HG03558 (cell line): ENCODE data around the gene ARHGAP26.

Experiments
- ATAC-seq: cut with Tn5 transposase; IDR thresholded peaks from one replicate; pipeline ENCODE4 v1.9.1; 2021; ENCODE audit warnings: moderate number of reproducible peaks; ENCODE audit not compliant: unreplicated experiment; ENCODE audit errors: extremely low read depth

Gene ARHGAP26

GRCh38 chr5:143141652-143142051, 371.5 kb downstream of the ARHGAP26 start:
- no peak for ATAC-seq

DNA sequence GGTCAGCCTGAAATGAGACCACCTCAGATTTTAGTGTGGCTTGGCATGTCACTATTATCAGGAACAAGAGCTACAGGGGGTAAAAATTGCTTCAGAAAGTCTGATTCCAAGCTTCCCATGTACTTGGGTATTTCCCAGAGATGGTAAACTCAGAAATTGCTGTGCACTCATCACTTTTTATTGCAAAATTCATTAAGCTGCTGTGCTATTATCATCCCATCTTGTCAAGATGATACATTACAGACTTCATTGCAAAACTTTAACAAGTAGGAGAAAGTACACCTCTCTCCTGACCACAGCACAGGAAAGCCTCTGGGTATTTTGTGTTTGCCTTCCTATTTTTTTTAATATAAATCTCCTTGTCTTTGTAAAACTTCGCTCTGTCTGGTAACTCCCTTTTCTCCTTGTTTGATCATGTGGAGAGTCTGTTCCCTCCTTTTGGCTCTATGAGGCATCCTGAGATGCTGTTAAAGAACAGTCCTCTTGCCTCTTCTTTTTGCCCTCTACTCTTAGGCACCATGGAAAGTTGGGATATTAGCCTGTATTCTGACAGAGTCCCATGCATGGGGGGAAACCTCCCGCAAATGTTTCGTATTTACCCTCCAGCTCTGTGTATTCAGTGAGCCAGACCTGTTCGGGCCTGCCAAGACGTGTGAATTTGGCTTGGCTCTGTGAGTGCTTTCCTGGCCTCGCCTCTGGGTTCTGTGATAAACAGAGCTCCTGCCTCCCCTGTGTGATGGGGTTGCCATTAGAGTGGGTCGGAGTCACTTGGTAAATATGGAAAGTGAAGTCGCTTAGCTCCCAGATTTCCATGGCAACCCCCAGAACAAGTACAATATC, 372.6 kb downstream of the ARHGAP26 start:
- ATAC-seq, result no peak

GRCh38 chr5:143143973-143144372, 373.8 kb downstream of the ARHGAP26 start:
- no peak for ATAC-seq

DNA sequence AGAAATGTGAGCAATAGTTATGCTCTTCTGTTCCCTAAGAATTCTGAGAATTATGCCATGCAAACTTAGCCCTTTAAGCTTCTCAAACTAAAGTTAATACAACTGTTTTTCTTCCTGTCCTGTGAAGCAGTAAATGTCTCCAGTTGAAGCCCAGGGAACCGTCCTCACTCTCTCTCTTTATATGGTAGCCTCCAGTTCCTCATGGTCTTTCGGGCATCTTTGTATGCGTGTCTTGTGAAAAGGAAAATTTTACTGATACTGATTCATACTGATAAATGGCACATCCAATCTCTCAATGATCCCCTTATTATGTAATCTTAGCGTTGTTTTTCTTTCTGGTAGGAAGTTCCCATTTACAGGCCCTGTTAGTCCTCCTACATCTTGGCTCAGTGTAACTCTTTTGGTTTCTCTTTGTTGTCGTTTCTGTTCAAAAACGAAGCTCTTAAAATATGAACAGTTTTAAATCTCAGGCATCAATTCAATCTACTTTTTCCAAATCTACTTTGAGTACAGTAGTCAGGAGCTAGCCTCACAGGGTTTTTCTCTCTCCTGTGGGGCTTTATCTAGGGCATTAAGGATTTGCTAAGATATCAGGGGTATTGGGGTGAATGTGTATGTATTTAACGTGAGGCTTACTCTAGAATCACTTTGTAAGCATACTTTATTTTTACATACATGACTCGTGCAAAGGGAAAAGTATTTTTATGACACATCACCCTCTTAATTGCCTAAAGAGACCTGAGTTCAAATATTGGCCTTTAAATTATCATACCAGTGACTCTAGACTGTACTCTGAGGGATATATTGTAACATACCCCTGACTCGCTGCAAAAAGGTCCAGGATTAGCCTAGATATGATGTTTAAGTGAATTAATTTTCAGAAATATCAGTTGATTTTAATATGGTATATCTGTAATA, 375.3 kb downstream of the ARHGAP26 start:
- ATAC-seq, result no peak

- ATAC-seq, result no peak
Observed at GRCh38 chr5:143146161-143146560, 376.0 kb downstream of the ARHGAP26 start.

DNA sequence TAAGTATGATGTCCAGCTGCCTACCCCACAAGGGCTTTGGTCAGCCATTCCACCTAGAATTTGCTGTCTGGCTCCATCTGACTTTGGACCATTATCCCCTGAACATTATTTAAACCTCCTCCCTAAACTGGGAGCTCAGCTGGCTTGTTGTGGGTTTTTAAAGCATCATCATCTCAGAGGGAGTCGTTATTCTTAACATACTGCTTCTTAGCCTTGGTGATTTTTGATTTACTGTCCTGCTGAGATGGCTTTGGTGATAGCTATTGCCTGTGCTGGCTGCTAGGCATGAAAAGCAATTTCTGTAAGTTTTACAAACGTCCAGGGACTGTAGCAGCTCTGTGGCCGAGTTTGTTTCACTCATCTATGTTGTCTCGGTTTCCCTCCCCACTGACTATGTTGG, 377.2 kb downstream of the ARHGAP26 start:
- no peak for ATAC-seq

DNA sequence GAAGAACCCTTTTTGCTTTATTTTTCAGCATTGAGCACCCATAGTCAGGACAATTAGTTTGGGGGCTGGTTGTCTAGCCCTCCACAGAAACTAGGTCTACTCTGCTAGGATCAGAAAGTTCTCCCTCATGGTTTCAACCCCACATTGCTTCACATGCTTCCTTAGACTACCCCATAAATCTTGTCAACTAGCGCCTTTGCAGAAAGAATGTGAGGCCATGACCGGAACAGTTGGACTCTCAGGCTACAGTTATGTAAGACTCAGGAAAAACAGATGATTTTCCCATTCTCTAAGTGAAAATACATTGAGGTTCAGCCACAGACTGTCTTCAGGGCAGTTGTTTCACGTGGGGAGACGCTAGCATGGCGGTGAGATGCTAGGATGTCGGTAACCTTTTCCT, 377.7 kb downstream of the ARHGAP26 start:
- ATAC-seq, result no peak

DNA sequence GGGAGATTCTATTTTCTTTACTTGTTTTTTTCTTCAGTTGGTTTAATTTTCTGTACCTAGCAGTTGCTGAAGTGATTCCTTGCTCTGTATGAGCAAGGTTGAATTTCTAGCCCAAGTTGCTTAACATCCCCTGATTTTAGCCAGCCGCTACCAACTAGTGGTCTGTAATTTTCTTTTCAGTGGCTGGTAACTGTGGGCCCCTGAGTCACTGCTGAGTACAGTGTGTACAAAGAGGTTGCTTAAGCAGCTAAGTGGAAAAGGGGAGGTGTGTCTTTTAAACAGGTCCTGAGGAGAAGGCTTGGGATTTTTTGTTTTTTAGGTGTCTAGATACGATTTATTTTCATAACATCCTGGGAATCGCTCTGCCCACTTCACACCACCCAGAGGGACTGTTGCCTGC, 378.6 kb downstream of the ARHGAP26 start:
- ATAC-seq, result no peak

DNA sequence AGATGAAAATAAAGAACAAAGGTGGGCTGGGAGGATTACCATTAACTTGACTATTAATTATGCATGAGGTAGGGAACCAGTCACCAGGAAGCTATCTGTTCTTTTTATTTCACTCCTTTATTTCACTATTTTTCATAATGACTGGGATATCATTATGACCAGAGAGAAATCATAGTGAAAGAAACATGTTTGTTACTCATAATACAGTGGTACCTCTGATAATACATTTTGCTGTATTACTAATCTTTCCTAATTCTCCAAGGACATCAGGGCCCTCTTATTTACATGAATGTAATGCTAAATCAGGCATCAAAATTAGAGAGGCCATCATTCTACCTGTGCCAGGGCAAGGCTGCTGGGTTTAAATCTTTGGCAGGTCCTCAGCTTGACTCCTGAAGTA, 379.6 kb downstream of the ARHGAP26 start:
- ATAC-seq, result no peak

DNA sequence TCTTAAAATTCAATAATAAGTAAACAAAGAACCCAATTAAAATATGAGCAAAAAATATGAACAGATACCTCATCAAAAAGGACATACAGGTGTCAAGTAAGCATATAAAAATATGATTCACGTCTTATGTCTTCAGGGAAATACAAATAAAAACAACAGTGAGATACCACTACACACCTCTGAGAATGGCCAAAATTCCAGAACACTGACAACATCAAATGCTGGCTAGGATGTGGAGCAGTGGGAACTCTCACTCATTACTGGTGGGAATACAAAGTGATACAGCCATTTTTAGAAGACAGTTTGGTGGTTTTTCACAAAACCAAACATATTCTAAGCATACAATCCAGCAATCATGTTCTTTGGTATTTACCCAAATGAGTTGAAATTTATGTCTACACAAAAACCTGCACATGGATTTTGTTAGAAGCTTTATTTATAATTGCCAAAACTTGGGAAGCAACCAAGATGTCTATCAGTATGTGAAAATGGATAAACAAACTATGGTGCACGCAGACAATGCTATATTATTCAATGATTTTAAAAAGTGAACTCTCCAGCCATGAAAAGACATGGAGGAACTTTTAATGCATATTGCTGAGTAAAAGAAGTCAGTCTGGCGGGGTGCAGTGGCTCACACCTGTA, 381.0 kb downstream of the ARHGAP26 start:
- no peak for ATAC-seq

GRCh38 chr5:143152445-143152844, 382.3 kb downstream of the ARHGAP26 start:
- no peak for ATAC-seq

DNA sequence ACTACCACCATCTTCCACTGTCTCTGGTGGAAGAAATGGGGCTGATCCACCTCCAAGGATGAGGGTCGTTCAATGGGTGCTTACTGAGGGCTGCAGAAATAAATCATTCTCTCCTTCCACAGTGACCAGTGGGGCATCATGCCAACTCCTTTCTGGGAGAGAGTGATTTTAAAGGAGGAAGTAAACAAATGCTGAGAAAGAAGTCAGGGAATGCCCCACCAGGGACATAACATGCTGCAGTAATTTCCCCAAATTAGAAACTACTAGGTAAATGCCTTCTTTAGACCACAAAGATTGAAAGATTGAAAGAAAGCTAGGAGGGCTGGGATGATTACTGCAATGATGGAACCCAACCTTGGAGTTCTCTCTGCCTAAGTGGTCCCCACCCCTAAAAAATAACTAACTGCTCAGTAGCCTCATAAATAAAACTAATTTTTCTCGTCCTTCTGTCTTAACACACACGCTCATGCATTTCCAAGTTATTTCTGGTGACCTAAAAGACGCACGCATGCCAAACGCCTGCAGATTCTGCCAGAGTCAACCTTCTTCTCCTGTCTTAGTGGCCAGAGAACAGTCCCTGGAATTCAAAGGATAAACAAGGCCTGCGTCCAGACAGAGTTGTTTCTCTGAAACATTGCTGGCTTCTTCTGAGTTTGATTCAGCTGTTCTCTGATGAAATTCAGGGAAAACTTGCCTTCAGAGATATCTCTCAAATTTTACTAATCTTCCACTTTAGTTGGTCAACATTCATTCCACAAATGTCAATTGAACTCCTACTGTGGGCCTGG, 383.3 kb downstream of the ARHGAP26 start:
- ATAC-seq, result no peak

DNA sequence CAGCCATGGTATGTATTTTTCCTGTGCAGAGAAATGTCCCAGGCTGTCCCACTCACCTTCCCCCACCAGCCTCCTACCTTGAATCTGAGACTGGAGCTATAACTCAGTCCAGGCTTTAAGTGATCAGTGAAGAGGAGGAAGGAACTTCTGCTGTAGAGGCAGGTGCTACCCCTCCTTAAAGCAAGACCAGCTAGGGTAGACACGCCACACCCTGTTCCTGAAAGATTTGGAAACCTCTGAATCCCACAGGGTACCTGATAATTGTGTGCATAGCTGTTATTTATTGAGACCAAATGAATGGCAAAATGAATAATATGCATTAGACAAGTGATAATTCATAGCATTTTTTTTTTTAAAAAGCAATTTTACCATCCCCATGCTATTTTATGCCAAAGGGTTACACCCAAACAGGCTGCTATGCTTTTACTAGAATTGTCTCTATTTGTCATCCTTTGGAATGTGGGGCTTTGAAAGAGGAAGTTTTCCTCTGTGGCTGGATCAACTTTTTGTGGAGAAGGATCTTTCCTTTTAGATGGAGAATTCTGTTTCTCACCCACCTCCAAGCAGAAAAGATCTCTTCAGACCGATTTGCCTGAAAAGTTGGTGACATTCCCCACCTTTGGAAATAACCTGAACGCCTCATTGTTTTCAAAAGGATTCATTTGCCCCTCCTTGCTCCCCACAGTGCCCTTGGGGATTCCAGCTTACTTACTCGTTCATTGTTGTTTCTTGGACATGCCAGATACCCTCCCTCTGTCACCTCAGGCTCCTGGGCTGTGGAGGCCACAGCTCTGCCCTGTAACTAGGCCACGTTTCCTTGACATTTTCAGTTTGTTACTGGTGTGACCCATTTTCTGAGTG, 384.6 kb downstream of the ARHGAP26 start:
- no peak for ATAC-seq

DNA sequence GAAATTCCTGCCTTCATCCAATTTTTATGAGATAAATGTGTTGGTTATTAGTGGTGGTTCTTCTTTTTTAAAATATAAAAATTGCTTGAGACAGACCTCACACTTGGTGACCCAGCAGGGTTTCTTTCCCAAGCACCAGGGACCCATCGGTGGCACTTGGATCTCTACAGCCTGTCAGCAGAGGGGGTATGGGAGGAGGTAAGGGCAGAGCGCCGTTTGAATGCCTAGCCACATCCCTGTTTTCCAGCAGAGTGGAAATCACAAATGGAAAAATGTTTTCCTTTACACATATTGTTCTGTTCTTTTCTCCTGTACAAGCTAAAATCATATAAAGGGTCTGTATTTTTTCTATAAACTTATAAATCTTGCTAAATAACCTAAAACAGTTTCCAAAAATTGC, 385.3 kb downstream of the ARHGAP26 start:
- no peak for ATAC-seq

DNA sequence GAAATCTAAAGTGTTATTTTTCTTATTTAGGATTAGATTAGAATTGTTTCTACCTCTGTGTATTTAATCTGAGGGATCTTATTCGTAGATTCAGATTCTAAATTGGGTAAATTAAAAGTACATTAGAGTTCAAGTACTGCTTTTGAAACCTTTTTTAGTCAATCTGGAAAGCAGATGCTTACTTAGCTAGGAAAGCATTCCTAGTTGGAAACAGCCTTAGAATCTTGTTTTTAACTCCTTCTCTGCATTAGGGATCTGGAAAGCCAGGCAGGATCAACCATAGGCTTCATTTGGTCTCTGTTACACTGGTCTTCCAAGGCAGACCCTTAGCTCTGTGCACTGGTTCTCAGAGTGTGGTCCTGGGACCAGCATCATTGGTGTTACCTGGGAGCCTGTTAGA, 385.9 kb downstream of the ARHGAP26 start:
- no peak for ATAC-seq

GRCh38 chr5:143156572-143156971, 386.4 kb downstream of the ARHGAP26 start:
- ATAC-seq, result no peak

GRCh38 chr5:143159031-143159430, 388.9 kb downstream of the ARHGAP26 start:
- ATAC-seq, result no peak

- ATAC-seq, result no peak
Observed at GRCh38 chr5:143161885-143162540, 391.8 kb downstream of the ARHGAP26 start.

- no peak for ATAC-seq
Observed at GRCh38 chr5:143162810-143163209, 392.6 kb downstream of the ARHGAP26 start.
